Right ventricle myocardium superior (tissue), 1 donor: Measurements from ENCODE around the gene CCDC137. TPM values are rescaled to one million over a fixed set of nuclear protein-coding genes. Genes with fewer than 3 reads are reported as not detected.

Source experiments
- ATAC-seq: fragments of 200-7000 bp; cut with Tn5 transposase; one replicate; pipeline ENCODE4 v1.9.1; 2020; ENCODE audit warnings: mild to moderate bottlenecking; ENCODE audit not compliant: poor library complexity
- DNase-seq: peaks from one replicate; pipeline ENCODE4 v3.0.0-alpha.2; 2020
- intact Hi-C: fragments of 100-400 bp; cut with DNase I; formaldehyde crosslinking; loops from one replicate; pipeline ENCODE4 v1.11.2; 2022
- total RNA-seq: library from RNA; stranded (reverse); fragmentation: NEBNext Ultra II Directional; extraction: Animal tissue kit (Norgen Biotek cat#: 25700); gene quantifications from one replicate; pipeline ENCODE4 v1.2.1, GENCODE V29; 2021
- donor health status: DM: no; HTN: yes; CAD: no; lungs with severe emphysema.

CCDC137 gene
- total RNA-seq, 1 donor from 2014 or later, result 4.8 TPM

- ATAC-seq (no peak), DNase-seq (peak; percentile 50)
- intact Hi-C loops, result no loop called here
Measured at GRCh38 chr17:81710514-81711308, 44.2 kb downstream of the CCDC137 start.

GRCh38 chr17:81711814-81712467 is 45.4 kb downstream of the CCDC137 start, which contains the start of gene SLC25A10:
TSS of gene SLC25A10 (plus strand) at chr17:81712284. CDS start at chr17:81712427, 143 bp downstream.
- ATAC-seq (peak; percentile 83), DNase-seq (peak; percentile 82)
- intact Hi-C loops, result no loop called here

- no peak for DNase-seq
- peak; percentile 5 for ATAC-seq
- intact Hi-C loops, result no loop called here
Measured at GRCh38 chr17:81712468-81713003, 46.0 kb downstream of the CCDC137 start.

GRCh38 chr17:81713004-81713555 is 46.5 kb downstream of the CCDC137 start:
- DNase-seq, result no peak
- intact Hi-C loops, result no loop called here
- no peak for ATAC-seq

- intact Hi-C loops, result no loop called here
- ATAC-seq (no peak), DNase-seq (no peak)
Measured at GRCh38 chr17:81713556-81714411, 47.2 kb downstream of the CCDC137 start.

GRCh38 chr17:81714412-81715106 is 48.0 kb downstream of the CCDC137 start:
- DNase-seq (no peak), ATAC-seq (no peak)
- intact Hi-C loops, result no loop called here

GRCh38 chr17:81715107-81715871 is 48.8 kb downstream of the CCDC137 start:
- intact Hi-C loops, result no loop called here
- DNase-seq (no peak), ATAC-seq (no peak)

GRCh38 chr17:81715872-81716673 is 49.5 kb downstream of the CCDC137 start:
- ATAC-seq, result no peak
- no peak for DNase-seq
- intact Hi-C loops, result no loop called here

- intact Hi-C loops, result no loop called here
- ATAC-seq, result no peak
- no peak for DNase-seq
Measured at GRCh38 chr17:81716674-81716996, 50.1 kb downstream of the CCDC137 start.

- intact Hi-C loops, result no loop called here
Measured at GRCh38 chr17:81717049-81717765, 50.7 kb downstream of the CCDC137 start.

GRCh38 chr17:81717766-81718089 is 51.2 kb downstream of the CCDC137 start:
- no peak for DNase-seq
- intact Hi-C loops, result no loop called here
- no peak for ATAC-seq

More at GRCh38 chr17:81717049-81717765, 50.7 kb downstream of the CCDC137 start:
- DNase-seq (no peak), ATAC-seq (no peak)

- ATAC-seq (no peak), DNase-seq (no peak)
- intact Hi-C loops, result no loop called here
Measured at GRCh38 chr17:81719410-81720266, 53.1 kb downstream of the CCDC137 start.

- ATAC-seq, result no peak
- intact Hi-C loops, result no loop called here
- no peak for DNase-seq
Measured at GRCh38 chr17:81720267-81721071, 53.9 kb downstream of the CCDC137 start.

- intact Hi-C loops, result no loop called here
- ATAC-seq (peak; percentile 84), DNase-seq (no peak)
Measured at GRCh38 chr17:81722184-81723120, 55.9 kb downstream of the CCDC137 start.
